ENCODE results near the gene KIF20B. TPM values are rescaled to one million over a fixed set of nuclear protein-coding genes. Genes with fewer than 3 reads are reported as not detected.

KIF20B gene
- total and polyA plus RNA-seq, 2 of the 8 experiments (the other 6 are each of a cell fraction or from before 2014, with no cell fraction given), result 4.5 to 72.0 TPM

DNA sequence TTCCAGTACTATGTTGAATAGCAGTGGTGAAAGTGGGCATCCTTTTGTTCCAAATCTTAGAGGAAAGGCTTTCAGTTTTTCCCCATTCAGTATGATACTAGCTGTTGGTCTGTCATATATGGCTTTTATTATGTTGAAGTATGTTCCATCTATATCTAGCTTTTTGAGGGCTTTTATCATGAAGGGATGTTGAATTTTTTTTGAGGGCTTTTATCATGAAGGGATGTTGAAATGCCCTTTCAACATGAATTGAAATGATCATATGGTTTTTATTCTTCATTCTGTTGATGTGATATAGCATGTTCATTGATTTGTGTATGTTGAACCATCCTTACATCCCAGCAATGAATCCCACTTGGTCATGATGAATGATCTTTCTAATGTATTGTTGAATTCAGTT, 75.3 kb downstream of the KIF20B start (continued):
- TF ChIP-seq, protein P1, sequence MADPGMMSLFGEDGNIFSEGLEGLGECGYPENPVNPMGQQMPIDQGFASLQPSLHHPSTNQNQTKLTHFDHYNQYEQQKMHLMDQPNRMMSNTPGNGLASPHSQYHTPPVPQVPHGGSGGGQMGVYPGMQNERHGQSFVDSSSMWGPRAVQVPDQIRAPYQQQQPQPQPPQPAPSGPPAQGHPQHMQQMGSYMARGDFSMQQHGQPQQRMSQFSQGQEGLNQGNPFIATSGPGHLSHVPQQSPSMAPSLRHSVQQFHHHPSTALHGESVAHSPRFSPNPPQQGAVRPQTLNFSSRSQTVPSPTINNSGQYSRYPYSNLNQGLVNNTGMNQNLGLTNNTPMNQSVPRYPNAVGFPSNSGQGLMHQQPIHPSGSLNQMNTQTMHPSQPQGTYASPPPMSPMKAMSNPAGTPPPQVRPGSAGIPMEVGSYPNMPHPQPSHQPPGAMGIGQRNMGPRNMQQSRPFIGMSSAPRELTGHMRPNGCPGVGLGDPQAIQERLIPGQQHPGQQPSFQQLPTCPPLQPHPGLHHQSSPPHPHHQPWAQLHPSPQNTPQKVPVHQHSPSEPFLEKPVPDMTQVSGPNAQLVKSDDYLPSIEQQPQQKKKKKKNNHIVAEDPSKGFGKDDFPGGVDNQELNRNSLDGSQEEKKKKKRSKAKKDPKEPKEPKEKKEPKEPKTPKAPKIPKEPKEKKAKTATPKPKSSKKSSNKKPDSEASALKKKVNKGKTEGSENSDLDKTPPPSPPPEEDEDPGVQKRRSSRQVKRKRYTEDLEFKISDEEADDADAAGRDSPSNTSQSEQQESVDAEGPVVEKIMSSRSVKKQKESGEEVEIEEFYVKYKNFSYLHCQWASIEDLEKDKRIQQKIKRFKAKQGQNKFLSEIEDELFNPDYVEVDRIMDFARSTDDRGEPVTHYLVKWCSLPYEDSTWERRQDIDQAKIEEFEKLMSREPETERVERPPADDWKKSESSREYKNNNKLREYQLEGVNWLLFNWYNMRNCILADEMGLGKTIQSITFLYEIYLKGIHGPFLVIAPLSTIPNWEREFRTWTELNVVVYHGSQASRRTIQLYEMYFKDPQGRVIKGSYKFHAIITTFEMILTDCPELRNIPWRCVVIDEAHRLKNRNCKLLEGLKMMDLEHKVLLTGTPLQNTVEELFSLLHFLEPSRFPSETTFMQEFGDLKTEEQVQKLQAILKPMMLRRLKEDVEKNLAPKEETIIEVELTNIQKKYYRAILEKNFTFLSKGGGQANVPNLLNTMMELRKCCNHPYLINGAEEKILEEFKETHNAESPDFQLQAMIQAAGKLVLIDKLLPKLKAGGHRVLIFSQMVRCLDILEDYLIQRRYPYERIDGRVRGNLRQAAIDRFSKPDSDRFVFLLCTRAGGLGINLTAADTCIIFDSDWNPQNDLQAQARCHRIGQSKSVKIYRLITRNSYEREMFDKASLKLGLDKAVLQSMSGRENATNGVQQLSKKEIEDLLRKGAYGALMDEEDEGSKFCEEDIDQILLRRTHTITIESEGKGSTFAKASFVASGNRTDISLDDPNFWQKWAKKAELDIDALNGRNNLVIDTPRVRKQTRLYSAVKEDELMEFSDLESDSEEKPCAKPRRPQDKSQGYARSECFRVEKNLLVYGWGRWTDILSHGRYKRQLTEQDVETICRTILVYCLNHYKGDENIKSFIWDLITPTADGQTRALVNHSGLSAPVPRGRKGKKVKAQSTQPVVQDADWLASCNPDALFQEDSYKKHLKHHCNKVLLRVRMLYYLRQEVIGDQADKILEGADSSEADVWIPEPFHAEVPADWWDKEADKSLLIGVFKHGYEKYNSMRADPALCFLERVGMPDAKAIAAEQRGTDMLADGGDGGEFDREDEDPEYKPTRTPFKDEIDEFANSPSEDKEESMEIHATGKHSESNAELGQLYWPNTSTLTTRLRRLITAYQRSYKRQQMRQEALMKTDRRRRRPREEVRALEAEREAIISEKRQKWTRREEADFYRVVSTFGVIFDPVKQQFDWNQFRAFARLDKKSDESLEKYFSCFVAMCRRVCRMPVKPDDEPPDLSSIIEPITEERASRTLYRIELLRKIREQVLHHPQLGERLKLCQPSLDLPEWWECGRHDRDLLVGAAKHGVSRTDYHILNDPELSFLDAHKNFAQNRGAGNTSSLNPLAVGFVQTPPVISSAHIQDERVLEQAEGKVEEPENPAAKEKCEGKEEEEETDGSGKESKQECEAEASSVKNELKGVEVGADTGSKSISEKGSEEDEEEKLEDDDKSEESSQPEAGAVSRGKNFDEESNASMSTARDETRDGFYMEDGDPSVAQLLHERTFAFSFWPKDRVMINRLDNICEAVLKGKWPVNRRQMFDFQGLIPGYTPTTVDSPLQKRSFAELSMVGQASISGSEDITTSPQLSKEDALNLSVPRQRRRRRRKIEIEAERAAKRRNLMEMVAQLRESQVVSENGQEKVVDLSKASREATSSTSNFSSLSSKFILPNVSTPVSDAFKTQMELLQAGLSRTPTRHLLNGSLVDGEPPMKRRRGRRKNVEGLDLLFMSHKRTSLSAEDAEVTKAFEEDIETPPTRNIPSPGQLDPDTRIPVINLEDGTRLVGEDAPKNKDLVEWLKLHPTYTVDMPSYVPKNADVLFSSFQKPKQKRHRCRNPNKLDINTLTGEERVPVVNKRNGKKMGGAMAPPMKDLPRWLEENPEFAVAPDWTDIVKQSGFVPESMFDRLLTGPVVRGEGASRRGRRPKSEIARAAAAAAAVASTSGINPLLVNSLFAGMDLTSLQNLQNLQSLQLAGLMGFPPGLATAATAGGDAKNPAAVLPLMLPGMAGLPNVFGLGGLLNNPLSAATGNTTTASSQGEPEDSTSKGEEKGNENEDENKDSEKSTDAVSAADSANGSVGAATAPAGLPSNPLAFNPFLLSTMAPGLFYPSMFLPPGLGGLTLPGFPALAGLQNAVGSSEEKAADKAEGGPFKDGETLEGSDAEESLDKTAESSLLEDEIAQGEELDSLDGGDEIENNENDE (IDR thresholded peaks at IDR 0.05; ENCODE audit: insufficient replicate concordance, low read length), result no peak
- no peak for TF ChIP-seq POLR2A (IDR thresholded peaks at IDR 0.05; ENCODE audit: control extremely low read depth in 1 of 2, low read depth in 2 of 2, low read length in 2 of 2)
- no peak for TF ChIP-seq CHD2 (IDR thresholded peaks at IDR 0.05; ENCODE audit: low read length)
